ENCODE measurements around the gene PLEKHF1.

DNA sequence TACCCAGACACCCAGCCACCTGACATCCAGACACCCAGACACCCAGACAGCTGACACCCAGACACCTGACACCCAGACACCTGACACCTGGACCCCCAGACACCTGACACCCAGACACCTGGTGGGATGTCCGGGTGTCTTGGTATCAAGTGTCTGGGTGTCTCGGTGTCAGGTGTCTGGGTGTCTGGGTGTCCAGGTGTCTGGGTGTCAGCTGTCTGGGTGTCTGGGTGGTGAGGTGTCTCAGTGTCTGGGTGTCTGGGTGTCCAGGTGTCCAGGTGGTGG is 31.2 kb downstream of the PLEKHF1 start:
- TF ChIP-seq, protein P1, sequence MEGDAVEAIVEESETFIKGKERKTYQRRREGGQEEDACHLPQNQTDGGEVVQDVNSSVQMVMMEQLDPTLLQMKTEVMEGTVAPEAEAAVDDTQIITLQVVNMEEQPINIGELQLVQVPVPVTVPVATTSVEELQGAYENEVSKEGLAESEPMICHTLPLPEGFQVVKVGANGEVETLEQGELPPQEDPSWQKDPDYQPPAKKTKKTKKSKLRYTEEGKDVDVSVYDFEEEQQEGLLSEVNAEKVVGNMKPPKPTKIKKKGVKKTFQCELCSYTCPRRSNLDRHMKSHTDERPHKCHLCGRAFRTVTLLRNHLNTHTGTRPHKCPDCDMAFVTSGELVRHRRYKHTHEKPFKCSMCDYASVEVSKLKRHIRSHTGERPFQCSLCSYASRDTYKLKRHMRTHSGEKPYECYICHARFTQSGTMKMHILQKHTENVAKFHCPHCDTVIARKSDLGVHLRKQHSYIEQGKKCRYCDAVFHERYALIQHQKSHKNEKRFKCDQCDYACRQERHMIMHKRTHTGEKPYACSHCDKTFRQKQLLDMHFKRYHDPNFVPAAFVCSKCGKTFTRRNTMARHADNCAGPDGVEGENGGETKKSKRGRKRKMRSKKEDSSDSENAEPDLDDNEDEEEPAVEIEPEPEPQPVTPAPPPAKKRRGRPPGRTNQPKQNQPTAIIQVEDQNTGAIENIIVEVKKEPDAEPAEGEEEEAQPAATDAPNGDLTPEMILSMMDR (IDR thresholded peaks at IDR 0.05; ENCODE audit: low read length), result no peak
- TF ChIP-seq EZH2 (optimal IDR thresholded peaks at IDR 0.05; ENCODE audit: low read depth, low read length) (no peak), EZH2phosphoT487 (IDR thresholded peaks at IDR 0.05; ENCODE audit: low read length) (no peak)
